Endothelial cell of umbilical vein (primary cell): ENCODE data around the gene PRDM8. TPM values are rescaled to one million over a fixed set of nuclear protein-coding genes. Genes with fewer than 3 reads are reported as not detected.

Experiments
- BruUV-seq: library from RNA; stranded (reverse); fragments of 400-500 nt; replicated peaks from 2 replicates; lab custom pipeline; 2021; lab: Mats Ljungman, UMichigan
- CTCF ChIA-PET: fragments of 300-600, 350-600 bp; sonication (Branson Sonifier 250); formaldehyde crosslinking; loops from one replicate; lab custom pipeline; 2021; ENCODE audit warnings: antibody characterized with exemption, inconsistent platforms; lab: Charles Lee
- POLR2A ChIA-PET: fragments of 300-600, 350-600 bp; sonication (Branson Sonifier 250); formaldehyde crosslinking; loops from one replicate; lab custom pipeline; 2021; ENCODE audit warnings: antibody characterized with exemption, inconsistent platforms; lab: Charles Lee
- DNase-seq: peaks from one replicate; pipeline ENCODE4 v3.0.0-alpha.2; 2011; ENCODE audit warnings: low read depth, low spot score
- FAIRE-seq: peaks from 2 replicates; lab custom pipeline; 2011; peaks lifted over from hg19 to GRCh38; lab: Jason Lieb, UNC
- H2AFZ ChIP-seq: 2 replicates; pipeline ENCODE4 v1.6.0; 2012; ENCODE audit warnings: low read depth, low read length, control low read depth, inconsistent platforms
- H3K27ac ChIP-seq: 2 replicates; pipeline ENCODE4 v1.5.1; 2011; ENCODE audit warnings: low read depth, mild to moderate bottlenecking, control low read depth, low read length, moderate library complexity; ENCODE audit not compliant: insufficient read depth
- H3K27me3 ChIP-seq, 2 experiments: 2 replicates each; pipeline versions ENCODE4 v1.6.0 to v1.6.1; 2011; ENCODE audit warnings: low read length in 2 of 2, mixed read lengths in 1 of 2; ENCODE audit not compliant: control insufficient read depth in 2 of 2, insufficient read depth in 2 of 2
- H3K36me3 ChIP-seq, 2 experiments: 2 replicates in 1 of 2; 3 replicates in 1 of 2; pipeline ENCODE4 v1.5.1; 2011; ENCODE audit warnings: low read length in 2 of 2, mild to moderate bottlenecking in 1 of 2, moderate library complexity in 1 of 2; ENCODE audit not compliant: control insufficient read depth in 2 of 2, insufficient read depth in 2 of 2; ENCODE audit errors: extremely low read depth in 1 of 2
- H3K4me1 ChIP-seq: 3 replicates; pipeline ENCODE4 v1.5.1; 2011; ENCODE audit warnings: mild to moderate bottlenecking, low read length; ENCODE audit not compliant: control insufficient read depth, insufficient read depth; ENCODE audit errors: extremely low read depth
- H3K4me2 ChIP-seq: 2 replicates; pipeline ENCODE4 v1.6.1; 2011; ENCODE audit warnings: low read length, control low read depth, mixed read lengths; ENCODE audit not compliant: insufficient read depth
- H3K4me3 ChIP-seq, 3 experiments: fragments of 200-600 bp in 1 of 3; sonication (generic), shearing (Covaris generic) in 1 of 3; replicated peaks in 1 of 3; 2 replicates each; pipeline ENCODE4 v1.5.1; 2011 to 2016; ENCODE audit warnings: control low read depth in 3 of 3, low read length in 3 of 3, mild to moderate bottlenecking in 2 of 3, inconsistent platforms in 1 of 3, low read depth in 1 of 3, moderate library complexity in 1 of 3; ENCODE audit not compliant: insufficient read depth in 1 of 3
- H3K79me2 ChIP-seq: 2 replicates; pipeline ENCODE4 v1.6.0; 2012; ENCODE audit warnings: low read length, inconsistent platforms; ENCODE audit not compliant: control insufficient read depth, insufficient read depth
- H3K9ac ChIP-seq: replicated peaks from 2 replicates; pipeline ENCODE3; 2011; ENCODE audit warnings: low read length, control low read depth; ENCODE audit not compliant: insufficient read depth; ENCODE audit errors: extremely low read depth
- H3K9me1 ChIP-seq: replicated peaks from 3 replicates; pipeline ENCODE4 v1.6.0; 2011; ENCODE audit warnings: mild to moderate bottlenecking, low read length; ENCODE audit not compliant: control insufficient read depth, insufficient read depth; ENCODE audit errors: extremely low read depth
- H3K9me3 ChIP-seq: replicated peaks from 2 replicates; pipeline ENCODE4 v1.5.1; 2012; ENCODE audit warnings: low read length, inconsistent platforms; ENCODE audit not compliant: control insufficient read depth, insufficient read depth
- H4K20me1 ChIP-seq: replicated peaks from 2 replicates; pipeline ENCODE3; 2011; ENCODE audit warnings: mild to moderate bottlenecking, low read length; ENCODE audit not compliant: control insufficient read depth, insufficient read depth; ENCODE audit errors: extremely low read depth
- CTCF ChIP-seq, 2 donors: IDR thresholded peaks; 1 replicate in 1 of 2; 2 replicates in 1 of 2; pipeline ENCODE4 v1.5.1; 2011; ENCODE audit warnings: low read length in 2 of 2, mild to moderate bottlenecking in 2 of 2, moderate library complexity in 2 of 2, control low read depth in 1 of 2, inconsistent platforms in 1 of 2, low read depth in 1 of 2; ENCODE audit not compliant: insufficient read depth in 1 of 2; ENCODE audit errors: extremely low read depth in 1 of 2
- EZH2 ChIP-seq: IDR thresholded peaks from 2 replicates; pipeline ENCODE4 v1.6.1; 2012; ENCODE audit warnings: borderline replicate concordance, low read depth, mild to moderate bottlenecking, moderate library complexity, low read length, inconsistent platforms; ENCODE audit not compliant: severe bottlenecking
- FOS ChIP-seq: IDR thresholded peaks from 2 replicates; pipeline ENCODE4 v1.6.1; 2011; ENCODE audit warnings: mild to moderate bottlenecking, low read length, moderate library complexity, borderline replicate concordance; ENCODE audit not compliant: insufficient read depth
- GATA2 ChIP-seq: IDR thresholded peaks from 2 replicates; pipeline ENCODE4 v1.7.0; 2011; ENCODE audit warnings: low read depth, mild to moderate bottlenecking, moderate library complexity, mixed read lengths, low read length; ENCODE audit not compliant: insufficient read length, insufficient read depth
- JUN ChIP-seq: IDR thresholded peaks from 2 replicates; pipeline ENCODE4 v1.6.1; 2011; ENCODE audit warnings: borderline replicate concordance, low read depth; ENCODE audit not compliant: insufficient read length, insufficient read depth
- MAX ChIP-seq: IDR thresholded peaks from 2 replicates; pipeline ENCODE4 v1.6.1; 2011; ENCODE audit not compliant: insufficient read depth, insufficient read length
- MYC ChIP-seq: IDR thresholded peaks from one replicate; pipeline ENCODE4 v1.6.1; 2011; ENCODE audit warnings: mild to moderate bottlenecking, low read depth, low read length
- POLR2A ChIP-seq: IDR thresholded peaks from 2 replicates; pipeline ENCODE4 v1.6.1; 2012; ENCODE audit warnings: low read depth, mild to moderate bottlenecking, control low read depth, low read length
- POLR2AphosphoS5 ChIP-seq: IDR thresholded peaks from 2 replicates; pipeline ENCODE4 v1.6.1; 2012; ENCODE audit warnings: low read depth, mild to moderate bottlenecking, control low read depth, low read length, moderate library complexity; ENCODE audit not compliant: insufficient read depth
- dilution Hi-C: fragments of 300-500 bp; cut with MboI; formaldehyde crosslinking; loops from one replicate; pipeline ENCODE4 v1.15.0; 2019; ENCODE audit warnings: low sequenced_read_pairs; ENCODE audit not compliant: extremely low pct_ligation_motif_present
- intact Hi-C: fragments of 100-400 bp; cut with micrococcal nuclease; formaldehyde crosslinking; loops from one replicate; pipeline ENCODE4 v1.10.0; 2022
- polyA plus RNA-seq, 4 experiments: library from polyadenylated mRNA; depleted of rRNA in 3 of 4; stranded (reverse) in 3 of 4; unstranded in 1 of 4; fragments of >200 nt; gene quantifications; 2 replicates each; pipeline versions ENCODE4 v1.2.1 to v1.2.3, GENCODE V29; 2011 to 2012; ENCODE audit warnings: missing spikeins in 1 of 4
- total RNA-seq: library from RNA; stranded (reverse); gene quantifications from 2 replicates; pipeline ENCODE4 v1.2.3, GENCODE V29; 2021

PRDM8 gene
- total and polyA plus RNA-seq, 2 donors (not counting 3 experiments of a cell fraction or from before 2014, with no cell fraction given), result 0.28 to 0.82 TPM

GRCh38 chr4:80154545-80154933 lies 42.8 kb upstream of the PRDM8 start:
- Histone ChIP-seq H3K9ac (no peak overlapping the region), H3K4me2 (no peak overlapping the region), H3K27me3 (no peaks in the 10 kb centered on the region), H4K20me1 (no peaks in the 10 kb centered on the region), H2AFZ (no peak overlapping the region), H3K9me3 (no peaks in the 10 kb centered on the region), H3K36me3 (no peaks in the 10 kb centered on the region), H3K9me1 (no peaks in the 10 kb centered on the region), H3K4me1 (peaks cover 3% of the 10 kb centered on the region), H3K4me3 (no peak overlapping the region), H3K79me2 (no peaks in the 10 kb centered on the region), H3K27ac (no peak overlapping the region)
- ChIA-PET POLR2A (no interaction called here), CTCF (interaction anchor here (0.8 kb wide), 1 partner anchor 29 kb away, joined by 3 read pairs; no protein-coding TSS in a partner anchor)
- dilution Hi-C loops, result no loop called here
- no TSS peak for BruUV-seq
- DNase-seq, result no peak
- intact Hi-C loops, result no loop called here
- TF ChIP-seq CTCF (IDR thresholded peaks at IDR 0.05; ENCODE audit: extremely low read depth in 1 of 2, insufficient read depth in 1 of 2, low read depth in 1 of 2, low read length in 2 of 2) (no peak), POLR2A (no peak), MAX (no peak), GATA2 (no peak), POLR2AphosphoS5 (no peak), MYC (no peak), FOS (no peak), JUN (no peak), EZH2 (no peak)
- no peak for FAIRE-seq
